GM21529 (cell line): ENCODE data around the gene MYOM1.
A peak's percentile ranks its signal among the peaks of the same experiment; 100 is the strongest.
"Not testable (repeated sequence)": the region's sequence is repeated elsewhere in the genome, so short reads cannot be mapped to it uniquely, and the experiment has no call there.

Experiments
- ATAC-seq: cut with Tn5 transposase; IDR thresholded peaks from one replicate; pipeline ENCODE4 v1.9.1; 2021; ENCODE audit not compliant: unreplicated experiment

MYOM1 gene

GRCh38 chr18:3092727-3093126 is 127.0 kb downstream of the MYOM1 start:
- ATAC-seq, result no peak

GRCh38 chr18:3089579-3089978 is 130.2 kb downstream of the MYOM1 start:
- no peak for ATAC-seq

GRCh38 chr18:3088449-3088848 is 131.3 kb downstream of the MYOM1 start:
- ATAC-seq, result no peak

- no peak for ATAC-seq
Observed at GRCh38 chr18:3086871-3087270, 132.9 kb downstream of the MYOM1 start.

- ATAC-seq, result no peak
Observed at GRCh38 chr18:3085612-3086011, 134.2 kb downstream of the MYOM1 start.

- no peak for ATAC-seq
Observed at GRCh38 chr18:3084206-3084605, 135.6 kb downstream of the MYOM1 start.

GRCh38 chr18:3083766-3084165 is 136.0 kb downstream of the MYOM1 start:
- no peak for ATAC-seq

- no peak for ATAC-seq
Observed at GRCh38 chr18:3081584-3081991, 138.2 kb downstream of the MYOM1 start.

GRCh38 chr18:3079653-3080052 is 140.1 kb downstream of the MYOM1 start:
- no peak for ATAC-seq

GRCh38 chr18:3075491-3075890 is 144.3 kb downstream of the MYOM1 start:
- ATAC-seq, result no peak

GRCh38 chr18:3074087-3074486 is 145.7 kb downstream of the MYOM1 start:
- no peak for ATAC-seq

- not testable (repeated sequence) for ATAC-seq
Observed at GRCh38 chr18:3073353-3073752, 146.4 kb downstream of the MYOM1 start.

- no peak for ATAC-seq
Observed at GRCh38 chr18:3071676-3072075, 148.1 kb downstream of the MYOM1 start.

- ATAC-seq, result no peak
Observed at GRCh38 chr18:3069671-3070433, 149.9 kb downstream of the MYOM1 start.

GRCh38 chr18:3067722-3068121 is 152.0 kb downstream of the MYOM1 start:
- ATAC-seq, result no peak

- no peak for ATAC-seq
Observed at GRCh38 chr18:3067165-3067661, 152.6 kb downstream of the MYOM1 start.

GRCh38 chr18:3066341-3067110 is 153.2 kb downstream of the MYOM1 start:
- ATAC-seq, result no peak

- not testable (repeated sequence) for ATAC-seq
Observed at GRCh38 chr18:3063766-3064165, 156.0 kb downstream of the MYOM1 start.

GRCh38 chr18:3062798-3063680 is 156.7 kb downstream of the MYOM1 start:
- ATAC-seq, result peak; percentile 64

GRCh38 chr18:3061581-3062312 is 158.0 kb downstream of the MYOM1 start:
- ATAC-seq, result no peak
